ENCODE results near the gene ANXA11.

The ANXA11 gene

DNA sequence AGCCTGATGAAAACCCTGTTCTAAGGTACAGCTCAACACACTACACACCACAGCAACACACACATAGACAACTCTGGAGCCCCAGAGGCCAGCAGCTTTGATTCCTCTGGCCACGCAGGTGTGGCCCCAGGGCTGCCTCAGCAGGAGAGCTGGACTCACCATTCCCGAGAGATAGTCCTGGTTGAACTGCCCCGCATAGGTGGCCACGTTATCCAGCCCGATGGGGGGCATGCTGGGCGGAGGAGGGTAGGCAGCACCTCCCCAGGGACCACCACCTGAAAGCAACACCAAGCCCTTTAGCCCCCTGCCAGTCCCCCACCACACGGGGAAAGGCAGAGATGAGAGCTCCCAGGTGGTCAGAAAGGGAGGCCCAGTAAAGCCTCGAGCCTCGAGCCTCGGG is 34.7 kb downstream of the ANXA11 start:
- ChIA-PET POLR2A (no interaction called here), CTCF (interaction anchor here (0.7 kb wide), 1 partner anchor 52 kb away, joined by 3 read pairs; no protein-coding TSS in a partner anchor)
- TF ChIP-seq, protein P1, sequence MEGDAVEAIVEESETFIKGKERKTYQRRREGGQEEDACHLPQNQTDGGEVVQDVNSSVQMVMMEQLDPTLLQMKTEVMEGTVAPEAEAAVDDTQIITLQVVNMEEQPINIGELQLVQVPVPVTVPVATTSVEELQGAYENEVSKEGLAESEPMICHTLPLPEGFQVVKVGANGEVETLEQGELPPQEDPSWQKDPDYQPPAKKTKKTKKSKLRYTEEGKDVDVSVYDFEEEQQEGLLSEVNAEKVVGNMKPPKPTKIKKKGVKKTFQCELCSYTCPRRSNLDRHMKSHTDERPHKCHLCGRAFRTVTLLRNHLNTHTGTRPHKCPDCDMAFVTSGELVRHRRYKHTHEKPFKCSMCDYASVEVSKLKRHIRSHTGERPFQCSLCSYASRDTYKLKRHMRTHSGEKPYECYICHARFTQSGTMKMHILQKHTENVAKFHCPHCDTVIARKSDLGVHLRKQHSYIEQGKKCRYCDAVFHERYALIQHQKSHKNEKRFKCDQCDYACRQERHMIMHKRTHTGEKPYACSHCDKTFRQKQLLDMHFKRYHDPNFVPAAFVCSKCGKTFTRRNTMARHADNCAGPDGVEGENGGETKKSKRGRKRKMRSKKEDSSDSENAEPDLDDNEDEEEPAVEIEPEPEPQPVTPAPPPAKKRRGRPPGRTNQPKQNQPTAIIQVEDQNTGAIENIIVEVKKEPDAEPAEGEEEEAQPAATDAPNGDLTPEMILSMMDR (IDR thresholded peaks at IDR 0.05; ENCODE audit: control extremely low read depth, extremely low read depth, low read depth, missing control alignments) = no peak
- DNase-seq (ENCODE audit: extremely low spot score) = no peak

DNA sequence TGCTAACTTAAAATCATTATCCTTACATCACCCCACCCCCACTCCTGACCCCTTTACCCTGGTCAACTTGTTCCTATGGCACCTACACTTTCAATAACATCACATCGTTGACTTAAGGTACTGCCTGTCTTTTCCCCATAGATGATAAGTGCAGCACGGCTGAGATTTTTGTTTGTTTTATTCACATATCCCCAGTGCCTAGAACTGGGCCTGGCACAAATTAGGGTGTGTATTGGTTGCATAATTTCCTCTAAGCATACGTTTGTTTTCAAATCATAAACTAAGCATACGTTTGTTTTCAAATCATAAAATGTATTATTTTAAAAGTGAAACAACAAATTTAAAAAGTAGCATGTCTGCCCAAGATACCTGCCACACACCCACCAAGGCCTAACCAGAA is 35.3 kb downstream of the ANXA11 start:
- TF ChIP-seq, protein P1 (IDR thresholded peaks at IDR 0.05; ENCODE audit: control extremely low read depth, extremely low read depth, low read depth, missing control alignments) = no peak
- no peak for DNase-seq (ENCODE audit: extremely low spot score)
- ChIA-PET POLR2A (no interaction called here), CTCF (interaction anchor here (0.8 to 3.6 kb wide), 2 partner anchors 24 to 52 kb away, joined by 3 to 16 read pairs; no protein-coding TSS in a partner anchor)

DNA sequence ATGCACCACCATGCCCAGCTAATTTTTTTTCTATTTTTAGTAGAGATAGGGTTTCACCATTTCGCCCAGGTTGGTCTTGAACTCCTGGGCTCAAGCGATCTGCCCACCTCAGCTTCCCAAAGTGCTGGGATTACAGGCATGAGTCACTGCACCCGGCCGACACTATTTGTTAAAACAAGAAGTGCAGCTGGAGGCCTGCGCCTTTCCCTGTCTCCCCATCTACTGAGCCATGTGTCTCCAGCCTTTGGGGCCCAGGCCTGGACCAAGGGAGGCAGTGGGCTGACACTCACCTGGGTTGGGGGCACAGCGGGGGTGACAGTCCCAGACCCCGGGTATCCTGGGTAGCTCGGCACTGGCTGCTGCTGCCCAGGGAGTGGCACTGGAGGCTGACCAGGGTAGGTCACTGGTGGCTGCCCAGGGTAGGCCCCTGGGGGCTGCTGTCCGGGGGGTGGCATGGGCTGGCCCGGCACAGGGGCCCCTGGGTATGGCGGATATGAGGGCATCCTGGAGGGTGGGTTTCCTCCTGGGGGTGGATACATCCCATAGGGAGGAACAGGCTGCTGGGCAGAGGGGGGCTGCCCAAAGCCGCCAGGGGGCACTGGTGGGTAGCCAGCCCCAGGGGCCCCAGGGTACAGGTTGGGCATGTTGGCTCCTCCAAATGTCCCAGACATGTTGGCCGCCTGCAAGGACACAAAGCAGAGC is 36.5 kb downstream of the ANXA11 start:
- TF ChIP-seq, protein P1 (IDR thresholded peaks at IDR 0.05; ENCODE audit: control extremely low read depth, extremely low read depth, low read depth, missing control alignments) = peak; percentile 42
- DNase-seq (ENCODE audit: extremely low spot score) = peak; percentile 72
- POLR2A ChIA-PET = no interaction called here
- CTCF ChIA-PET = interaction anchor here (0.7 to 3.6 kb wide), 9 partner anchors 8 to 99 kb away, joined by 3 to 16 read pairs (median 3); no protein-coding TSS in a partner anchor

GRCh38 chr10:80168162-80168511 is 37.2 kb downstream of the ANXA11 start:
- ChIA-PET CTCF (interaction anchor here (0.7 to 3.6 kb wide), 8 partner anchors 9 to 98 kb away, joined by 3 to 16 read pairs (median 3); no protein-coding TSS in a partner anchor), POLR2A (no interaction called here)
- DNase-seq (ENCODE audit: extremely low spot score) = no peak
- TF ChIP-seq, protein P1 (IDR thresholded peaks at IDR 0.05; ENCODE audit: control extremely low read depth, extremely low read depth, low read depth, missing control alignments) = no peak

DNA sequence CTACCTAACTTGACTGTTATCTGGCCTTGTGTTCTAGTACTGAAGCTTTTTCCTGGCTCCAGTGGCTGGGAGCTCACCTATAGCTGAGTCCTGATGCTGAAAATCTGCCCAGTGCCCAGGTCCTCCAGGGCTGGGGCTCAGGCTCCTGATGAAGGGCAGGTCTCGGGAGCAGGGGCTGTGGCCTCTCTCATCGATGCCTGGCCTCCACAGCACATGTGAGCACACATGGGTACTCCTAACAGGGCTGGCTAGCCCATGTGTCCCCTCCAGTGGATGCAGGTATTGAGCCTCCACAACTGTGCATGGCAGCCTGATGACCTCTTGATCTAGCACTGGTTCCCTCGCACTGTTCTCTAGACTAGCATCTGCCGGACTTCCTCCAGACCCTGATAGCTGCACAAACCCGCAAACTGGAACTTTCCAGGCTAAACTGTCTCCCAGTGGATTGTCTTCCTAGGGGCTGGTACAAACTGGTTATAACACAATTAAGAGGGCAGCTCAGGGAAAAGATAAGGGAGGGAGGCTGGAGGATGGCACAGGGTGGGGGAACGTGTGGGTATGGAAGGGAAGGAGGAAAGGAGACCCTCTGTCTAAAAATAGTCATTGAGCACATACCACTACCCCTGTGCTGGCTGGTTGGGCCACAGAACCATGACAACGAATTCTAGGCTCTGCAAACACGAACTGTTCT is 37.7 kb downstream of the ANXA11 start:
- ChIA-PET POLR2A (no interaction called here), CTCF (interaction anchor here (1.0 to 3.6 kb wide), 5 partner anchors 17 to 55 kb away, joined by 3 to 16 read pairs (median 7); no protein-coding TSS in a partner anchor)
- DNase-seq (ENCODE audit: extremely low spot score) = no peak
- TF ChIP-seq, protein P1 (IDR thresholded peaks at IDR 0.05; ENCODE audit: control extremely low read depth, extremely low read depth, low read depth, missing control alignments) = no peak

DNA sequence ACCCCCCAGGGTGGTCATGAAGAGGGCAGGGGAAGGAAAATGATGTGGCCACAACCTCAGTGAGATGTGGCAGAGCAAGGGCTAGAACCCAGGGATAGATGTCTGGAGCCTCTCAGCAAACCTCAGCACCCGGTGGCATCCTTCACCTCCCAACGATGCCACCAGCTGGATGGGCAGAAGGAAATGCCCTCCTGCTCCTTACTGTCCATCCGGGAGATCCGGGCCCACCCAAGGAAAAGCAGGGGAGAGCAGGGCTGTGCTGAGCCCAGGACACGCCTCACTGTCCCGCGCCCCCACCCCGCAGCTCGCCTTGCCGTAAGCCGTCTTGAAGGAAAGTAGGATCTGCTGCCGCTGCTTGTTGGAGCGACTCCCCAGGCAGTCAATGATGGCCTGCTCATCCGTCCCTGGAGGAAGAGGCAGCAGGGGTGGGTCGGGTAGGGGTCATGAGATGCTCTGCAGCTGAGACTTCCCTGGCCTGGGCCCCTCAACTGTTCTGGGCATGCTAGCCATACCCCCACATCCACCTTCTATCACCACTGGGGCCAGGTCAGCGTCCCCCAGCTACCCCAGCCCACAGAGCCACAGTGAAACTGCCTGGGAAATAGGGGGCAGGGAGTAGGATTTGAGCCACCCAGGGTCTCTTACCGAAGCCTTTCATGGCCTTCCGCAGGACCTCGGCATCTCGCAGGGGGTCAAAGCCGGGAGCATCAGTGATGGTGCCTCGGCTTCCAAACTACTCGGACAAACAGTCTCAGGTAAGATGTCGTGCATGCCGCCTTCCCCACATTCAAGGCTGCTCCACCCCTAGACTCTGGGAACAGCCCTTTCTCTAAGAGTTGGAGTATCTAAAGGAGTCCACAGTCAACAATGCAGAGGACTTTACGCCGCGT is 38.5 kb downstream of the ANXA11 start:
- ChIA-PET CTCF (interaction anchor here (1.0 to 3.6 kb wide), 5 partner anchors 17 to 55 kb away, joined by 3 to 16 read pairs (median 7); no protein-coding TSS in a partner anchor), POLR2A (interaction anchor here (0.7 kb wide), 1 partner anchor 24 kb away, joined by 3 read pairs; no protein-coding TSS in a partner anchor)
- no peak for DNase-seq (ENCODE audit: extremely low spot score)
- TF ChIP-seq, protein P1 (IDR thresholded peaks at IDR 0.05; ENCODE audit: control extremely low read depth, extremely low read depth, low read depth, missing control alignments) = no peak
